HFFc6 (cell line): ENCODE measurements around the gene ATXN7L1. TPM values are rescaled to one million over a fixed set of nuclear protein-coding genes. Genes with fewer than 3 reads are reported as not detected.

Source experiments
- DNase-seq: peaks from one replicate; pipeline ENCODE4 v3.0.0-alpha.2; 2018
- H3K27ac Mint-ChIP-seq: 2 replicates; pipeline ENCODE4 v1.8.0; 2020; ENCODE audit warnings: mild to moderate bottlenecking, mixed read lengths
- H3K27me3 Mint-ChIP-seq: 2 replicates; pipeline ENCODE4 v1.8.0; 2021; ENCODE audit warnings: mild to moderate bottlenecking, moderate library complexity, mixed read lengths; ENCODE audit not compliant: insufficient read depth
- H3K36me3 Mint-ChIP-seq: 2 replicates; pipeline ENCODE4 v1.8.0; 2021; ENCODE audit warnings: low read depth, mixed read lengths
- H3K4me1 Mint-ChIP-seq: 2 replicates; pipeline ENCODE4 v1.8.0; 2020; ENCODE audit warnings: low read depth, mixed read lengths
- H3K4me3 Mint-ChIP-seq: 2 replicates; pipeline ENCODE4 v1.8.0; 2020; ENCODE audit warnings: mild to moderate bottlenecking, moderate library complexity, mixed read lengths
- H3K9me3 Mint-ChIP-seq: 2 replicates; pipeline ENCODE4 v1.8.0; 2020; ENCODE audit warnings: mild to moderate bottlenecking, mixed read lengths
- CTCF ChIP-seq: fragments of 200-600 bp; sonication (generic); IDR thresholded peaks from 2 replicates; pipeline ENCODE4 v1.5.0; 2021; ENCODE audit warnings: antibody characterized with exemption, mild to moderate bottlenecking
- total RNA-seq, 6 experiments: library from RNA; stranded (reverse); fragmentation: NEBNext Ultra II Directional; extraction: Animal tissue kit (Norgen Biotek cat#: 25700); gene quantifications; 2 replicates in 1 of 6; 3 replicates in 5 of 6; pipeline ENCODE4 v1.2.3, GENCODE V29; 2021

ATXN7L1 gene
- total RNA-seq, 6 experiments from 2014 or later: 8.4 to 11.4 (median 9.8) TPM

GRCh38 chr7:105594034-105594433 lies 282.4 kb downstream of the ATXN7L1 start:
- Mint-ChIP-seq H3K4me3 (no peak overlapping the region), H3K27me3 (peaks cover 9% of the 10 kb centered on the region), H3K4me1 (peaks cover 6% of the 10 kb centered on the region), H3K27ac (no peak overlapping the region), H3K36me3 (no peaks in the 10 kb centered on the region), H3K9me3 (no peaks in the 10 kb centered on the region)
- peak; percentile 39 for TF ChIP-seq CTCF
- no peak for DNase-seq

- no peak for TF ChIP-seq CTCF
- Mint-ChIP-seq H3K4me3 (no peak overlapping the region), H3K27me3 (peaks cover 3% of the 10 kb centered on the region; the same call in 1 of the 2 replicates), H3K4me1 (peaks cover 6% of the 10 kb centered on the region), H3K27ac (no peak overlapping the region), H3K36me3 (no peaks in the 10 kb centered on the region), H3K9me3 (no peaks in the 10 kb centered on the region)
- no peak for DNase-seq
Observed at GRCh38 chr7:105591522-105591921, 284.9 kb downstream of the ATXN7L1 start.

GRCh38 chr7:105590793-105591192 lies 285.6 kb downstream of the ATXN7L1 start:
- DNase-seq: no peak
- Mint-ChIP-seq H3K4me3 (no peak overlapping the region), H3K9me3 (no peaks in the 10 kb centered on the region), H3K36me3 (no peaks in the 10 kb centered on the region), H3K4me1 (peaks cover 6% of the 10 kb centered on the region), H3K27ac (no peak overlapping the region), H3K27me3 (peaks cover 2% of the 10 kb centered on the region; the same call in 1 of the 2 replicates)
- TF ChIP-seq CTCF: no peak

GRCh38 chr7:105589356-105590077 lies 286.9 kb downstream of the ATXN7L1 start:
- H3K4me1 Mint-ChIP-seq: peaks cover 6% of the 10 kb centered on the region
- H3K27ac Mint-ChIP-seq: peak overlapping the region; percentile 44; the same call in 1 of the 2 replicates
- H3K9me3 Mint-ChIP-seq: peaks cover 4% of the 10 kb centered on the region
- H3K36me3 Mint-ChIP-seq: peaks cover 3% of the 10 kb centered on the region
- H3K27me3 Mint-ChIP-seq: peaks cover 3% of the 10 kb centered on the region; the same call in 1 of the 2 replicates
- DNase-seq: peak; percentile 82
- peak; percentile 80 for TF ChIP-seq CTCF
- no peak overlapping the region for H3K4me3 Mint-ChIP-seq

GRCh38 chr7:105587909-105588635 lies 288.3 kb downstream of the ATXN7L1 start:
- no peak for TF ChIP-seq CTCF
- no peak overlapping the region for H3K27ac Mint-ChIP-seq
- H3K27me3 Mint-ChIP-seq: peaks cover 3% of the 10 kb centered on the region; the same call in 1 of the 2 replicates
- H3K4me3 Mint-ChIP-seq: no peak overlapping the region
- H3K9me3 Mint-ChIP-seq: peaks cover 12% of the 10 kb centered on the region
- DNase-seq: no peak
- H3K4me1 Mint-ChIP-seq: peaks cover 6% of the 10 kb centered on the region
- peaks cover 11% of the 10 kb centered on the region for H3K36me3 Mint-ChIP-seq
